ENCODE results near the gene SUFU.
A peak's percentile ranks its signal among the peaks of the same experiment; 100 is the strongest.
"Not testable (repeated sequence)": the region's sequence is repeated elsewhere in the genome, so short reads cannot be mapped to it uniquely, and the experiment has no call there.

SUFU gene

DNA sequence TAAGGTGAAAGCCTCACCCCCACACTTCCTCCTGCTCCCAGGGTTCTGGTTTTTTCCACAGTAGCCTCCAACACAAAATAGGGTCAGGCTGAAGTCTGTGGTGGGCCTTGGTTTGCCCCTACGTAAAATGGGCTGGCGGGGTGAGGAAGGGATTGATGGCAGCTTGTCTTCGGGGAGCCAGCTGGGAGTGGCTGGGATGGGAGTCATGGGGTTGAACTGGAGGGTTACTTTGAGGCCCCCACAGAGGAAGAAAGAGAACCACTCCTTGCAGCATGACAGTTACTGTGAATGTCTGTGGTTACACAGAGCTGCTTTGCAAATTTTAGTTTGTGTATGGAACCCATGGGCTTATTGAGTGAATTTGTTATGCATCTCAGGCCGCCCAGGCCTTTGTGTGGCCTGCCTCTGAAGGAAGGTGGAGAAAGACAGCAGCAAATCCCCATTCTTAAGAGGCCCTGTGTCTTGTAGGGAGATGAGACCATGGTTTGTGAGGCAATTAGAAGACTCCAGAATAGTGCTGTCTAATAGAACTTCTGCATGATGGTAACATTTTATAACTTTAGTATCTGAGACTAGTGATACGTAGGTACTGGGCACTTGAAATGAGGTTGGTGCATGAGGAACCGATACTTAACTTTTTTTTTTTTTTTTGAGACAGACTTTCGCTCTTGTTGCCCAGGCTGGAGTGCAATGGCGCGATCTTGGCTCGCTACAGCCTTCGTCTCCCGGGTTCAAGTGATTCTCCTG is 148.6 kb downstream of the SUFU start:
- no peak for DNase-seq (ENCODE audit: low spot score)

GRCh38 chr10:102653060-102653459 is 149.3 kb downstream of the SUFU start:
- DNase-seq (ENCODE audit: low spot score): no peak

GRCh38 chr10:102654566-102654965 is 150.8 kb downstream of the SUFU start:
- no peak for DNase-seq (ENCODE audit: low spot score)

DNA sequence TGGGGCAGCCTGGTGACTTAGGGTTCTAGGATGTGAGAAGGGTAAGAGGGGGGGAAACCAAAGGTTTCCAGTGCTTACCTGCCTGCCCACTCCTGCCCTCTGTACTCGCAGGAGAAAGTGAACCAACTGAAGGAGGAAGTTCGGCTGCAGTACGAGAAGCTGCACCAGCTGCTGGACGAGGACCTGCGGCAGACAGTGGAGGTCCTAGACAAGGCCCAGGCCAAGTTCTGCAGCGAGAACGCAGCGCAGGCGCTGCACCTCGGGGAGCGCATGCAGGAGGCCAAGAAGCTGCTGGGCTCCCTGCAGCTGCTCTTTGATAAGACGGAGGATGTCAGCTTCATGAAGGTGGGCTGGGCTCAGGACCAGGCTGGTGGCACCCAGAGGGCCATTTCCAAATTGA is 151.2 kb downstream of the SUFU start:
- no peak for DNase-seq (ENCODE audit: low spot score)

DNA sequence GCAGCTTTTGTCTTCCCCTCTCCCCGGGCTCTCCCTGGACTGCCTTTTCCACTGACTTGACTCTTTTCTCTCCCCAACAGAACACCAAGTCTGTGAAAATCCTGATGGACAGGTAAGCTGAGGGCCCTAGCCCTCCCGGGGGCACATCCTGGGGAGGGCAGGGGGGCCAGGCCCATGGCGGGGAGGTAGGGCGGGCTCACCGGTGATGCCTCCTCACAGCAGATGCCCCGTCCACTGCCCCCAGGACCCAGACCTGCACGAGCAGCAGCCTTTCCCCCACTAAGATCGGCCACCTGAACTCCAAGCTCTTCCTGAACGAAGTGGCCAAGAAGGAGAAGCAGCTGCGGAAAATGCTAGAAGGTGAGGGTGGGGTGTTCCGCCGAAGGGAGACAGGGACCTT is 152.3 kb downstream of the SUFU start:
- DNase-seq (ENCODE audit: low spot score): no peak

DNA sequence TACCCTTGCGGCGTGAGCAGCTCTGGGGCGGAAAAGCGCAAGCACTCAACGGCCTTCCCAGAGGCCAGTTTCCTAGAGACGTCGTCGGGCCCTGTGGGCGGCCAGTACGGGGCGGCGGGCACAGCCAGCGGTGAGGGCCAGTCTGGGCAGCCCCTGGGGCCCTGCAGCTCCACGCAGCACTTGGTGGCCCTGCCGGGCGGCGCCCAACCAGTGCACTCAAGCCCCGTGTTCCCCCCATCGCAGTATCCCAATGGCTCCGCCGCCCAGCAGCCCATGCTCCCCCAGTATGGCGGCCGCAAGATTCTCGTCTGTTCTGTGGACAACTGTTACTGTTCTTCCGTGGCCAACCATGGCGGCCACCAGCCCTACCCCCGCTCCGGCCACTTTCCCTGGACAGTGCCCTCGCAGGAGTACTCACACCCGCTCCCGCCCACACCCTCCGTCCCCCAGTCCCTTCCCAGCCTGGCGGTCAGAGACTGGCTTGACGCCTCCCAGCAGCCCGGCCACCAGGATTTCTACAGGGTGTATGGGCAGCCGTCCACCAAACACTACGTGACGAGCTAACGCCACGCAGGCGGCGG is 153.1 kb downstream of the SUFU start:
- no peak for DNase-seq (ENCODE audit: low spot score)

DNA sequence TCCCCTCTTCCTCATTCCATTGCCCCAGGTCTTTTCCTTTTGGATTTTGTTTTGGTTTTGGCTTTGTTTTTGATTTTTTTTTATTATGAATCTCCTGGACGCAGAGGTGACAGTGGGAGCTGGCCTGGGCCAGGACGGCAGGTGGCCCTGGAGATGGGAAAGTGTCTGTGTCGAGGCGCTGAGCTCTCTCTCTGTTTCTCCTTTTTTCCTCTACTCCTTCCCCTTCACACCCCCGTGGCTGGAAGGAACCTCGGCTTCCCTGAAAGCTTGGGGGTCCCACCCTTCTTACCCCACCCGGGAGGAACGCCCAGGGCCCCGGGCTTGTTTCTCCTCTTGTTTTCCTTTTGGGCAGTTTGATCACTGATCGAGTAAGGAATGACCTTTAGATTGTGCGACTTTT is 153.7 kb downstream of the SUFU start:
- no peak for DNase-seq (ENCODE audit: low spot score)

DNA sequence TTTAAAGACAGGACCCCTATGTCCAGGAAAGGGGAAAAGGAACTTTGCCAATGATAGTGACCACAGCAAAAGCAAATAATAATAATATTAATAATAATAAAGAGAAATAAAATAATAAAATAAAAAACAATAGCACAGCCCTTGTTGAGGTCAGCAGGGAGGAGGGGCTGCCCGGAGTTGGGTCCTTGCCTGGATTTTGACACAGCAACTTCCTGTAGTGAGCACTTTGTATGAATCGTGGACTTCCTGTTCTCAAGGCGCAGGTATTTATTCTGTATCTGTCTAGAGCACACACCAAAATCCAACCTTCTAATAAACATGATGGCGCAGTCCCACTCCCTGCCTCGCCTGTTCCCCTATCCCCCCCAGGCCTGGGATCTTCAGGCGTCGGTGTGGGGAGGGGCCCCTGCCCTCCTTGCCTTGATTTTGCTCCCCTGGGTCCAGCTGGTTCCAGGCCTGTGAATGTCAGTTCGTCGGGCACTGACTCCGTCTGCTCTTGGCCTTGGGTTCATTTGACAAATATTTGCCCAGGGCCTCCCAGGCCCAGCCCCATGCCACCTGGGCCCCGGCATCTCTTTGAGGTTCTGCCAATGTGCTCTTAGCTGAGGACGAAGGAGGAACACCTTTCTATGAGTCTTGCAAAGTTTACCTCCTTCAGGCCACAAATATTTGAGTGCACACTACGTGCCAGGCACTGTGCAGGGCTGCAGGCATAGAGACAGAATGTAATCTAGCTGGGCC is 154.4 kb downstream of the SUFU start:
- peak; percentile 43 for DNase-seq (ENCODE audit: low spot score)

GRCh38 chr10:102658802-102659201 is 155.0 kb downstream of the SUFU start:
- no peak for DNase-seq (ENCODE audit: low spot score)

GRCh38 chr10:102660888-102661657 is 157.3 kb downstream of the SUFU start:
- DNase-seq (ENCODE audit: low spot score): peak; percentile 28

- no peak for DNase-seq (ENCODE audit: low spot score)
Observed at GRCh38 chr10:102661658-102662028, 157.9 kb downstream of the SUFU start.

DNA sequence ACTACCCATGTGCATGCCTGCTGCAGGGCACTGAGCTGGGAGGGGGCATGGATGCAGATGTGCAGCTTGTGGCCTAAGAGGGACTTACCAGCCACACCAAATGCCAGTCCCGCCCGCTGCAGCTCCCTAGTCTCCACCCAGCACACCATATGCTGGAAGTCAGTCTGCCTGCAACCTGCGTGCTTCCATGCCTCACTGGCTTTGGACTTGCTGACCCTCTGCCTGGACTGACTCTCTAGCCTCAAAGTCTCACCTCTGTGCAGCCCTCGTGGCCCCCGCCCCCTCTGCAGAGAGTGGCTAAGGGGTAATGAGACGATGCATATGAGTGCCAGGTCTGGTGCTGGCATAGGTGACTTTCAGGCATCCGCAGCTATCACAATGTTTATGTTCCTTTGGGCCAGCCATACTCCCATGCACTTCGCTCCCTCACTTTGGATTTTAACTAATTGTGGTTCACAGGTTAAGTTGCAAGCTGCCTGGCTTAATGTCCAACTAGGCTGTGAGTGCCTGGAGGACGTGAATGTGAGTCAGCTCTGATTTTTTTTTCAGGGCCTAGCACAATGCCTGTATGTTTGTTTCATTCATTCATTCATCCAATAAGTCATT is 162.2 kb downstream of the SUFU start:
- DNase-seq (ENCODE audit: low spot score): peak; percentile 86

- not testable (repeated sequence) for DNase-seq (ENCODE audit: low spot score)
Observed at GRCh38 chr10:102667411-102667810, 163.6 kb downstream of the SUFU start.

DNA sequence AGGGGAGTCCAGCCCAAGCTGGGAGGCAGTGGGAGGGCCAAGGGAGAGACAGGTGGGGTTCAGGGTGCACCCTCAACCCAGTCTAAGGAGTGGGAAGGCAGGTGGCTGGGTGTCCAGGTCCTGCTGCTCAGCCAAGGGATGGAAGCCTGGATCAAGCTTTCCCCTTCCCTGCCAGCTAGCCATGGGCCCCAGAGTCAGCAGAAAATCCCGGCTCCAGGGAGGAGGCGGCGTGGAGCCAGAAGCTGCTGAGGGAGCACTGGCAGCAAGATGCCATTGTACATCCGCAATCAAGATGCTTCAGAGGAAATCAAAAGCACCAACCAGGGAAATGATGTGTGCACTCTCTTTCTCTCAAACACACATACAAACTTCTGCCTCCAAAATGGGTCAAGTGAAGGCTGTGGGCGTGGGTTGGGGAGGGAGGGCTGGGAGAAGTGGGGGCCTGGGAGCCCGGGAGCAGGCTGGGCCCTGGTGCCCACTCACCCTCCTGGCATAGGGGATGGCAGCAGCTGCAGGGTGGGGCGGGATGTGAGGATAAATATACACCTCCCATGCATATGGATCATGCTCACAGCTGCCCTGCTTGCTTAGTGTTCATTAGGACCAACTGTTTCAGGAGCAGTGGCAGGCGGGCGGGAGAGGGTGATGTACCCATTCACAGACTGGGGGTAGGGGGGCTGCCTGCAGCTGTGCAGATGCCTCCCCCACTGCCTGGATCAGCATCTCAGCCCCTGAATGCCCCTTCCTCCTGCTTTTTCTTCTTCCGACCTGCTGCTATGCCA is 164.7 kb downstream of the SUFU start:
- no peak for DNase-seq (ENCODE audit: low spot score)

- peak; percentile 63 for DNase-seq (ENCODE audit: low spot score)
Observed at GRCh38 chr10:102669206-102670064, 165.7 kb downstream of the SUFU start.

GRCh38 chr10:102670065-102670670 is 166.4 kb downstream of the SUFU start:
- DNase-seq (ENCODE audit: low spot score): no peak

- DNase-seq (ENCODE audit: low spot score): no peak
Observed at GRCh38 chr10:102670871-102671434, 167.2 kb downstream of the SUFU start.

DNA sequence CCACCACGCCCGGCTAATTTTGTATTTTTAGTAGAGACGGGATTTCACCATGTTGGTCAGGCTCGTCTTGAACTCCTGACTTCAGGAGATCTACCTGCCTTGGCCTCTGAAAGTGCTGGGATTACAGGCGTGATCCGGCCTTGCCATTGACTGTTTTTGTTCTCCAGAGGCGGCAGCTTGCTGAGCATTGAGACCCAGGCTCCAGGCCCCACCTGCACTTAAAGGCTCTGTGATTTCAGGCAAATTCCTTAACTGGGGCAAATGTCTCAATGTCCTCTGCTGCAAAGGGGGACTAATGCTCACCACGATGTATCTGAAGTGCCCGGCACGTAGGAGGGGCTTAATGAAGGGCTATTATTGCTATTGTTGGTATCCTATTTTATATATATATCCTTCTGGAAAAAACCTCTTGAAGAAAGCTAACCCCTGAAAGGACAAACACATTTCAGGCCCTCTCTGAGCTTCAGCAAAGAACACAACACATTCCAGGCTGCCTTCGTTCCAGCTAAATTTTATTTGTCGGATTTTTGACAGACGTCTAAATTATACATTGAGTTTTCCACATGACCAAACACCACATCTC is 169.6 kb downstream of the SUFU start:
- no peak for DNase-seq (ENCODE audit: low spot score)

All from kidney tubule cell (primary cell).